ENCODE results near the gene TRAF6.

- TF ChIP-seq, protein P1, sequence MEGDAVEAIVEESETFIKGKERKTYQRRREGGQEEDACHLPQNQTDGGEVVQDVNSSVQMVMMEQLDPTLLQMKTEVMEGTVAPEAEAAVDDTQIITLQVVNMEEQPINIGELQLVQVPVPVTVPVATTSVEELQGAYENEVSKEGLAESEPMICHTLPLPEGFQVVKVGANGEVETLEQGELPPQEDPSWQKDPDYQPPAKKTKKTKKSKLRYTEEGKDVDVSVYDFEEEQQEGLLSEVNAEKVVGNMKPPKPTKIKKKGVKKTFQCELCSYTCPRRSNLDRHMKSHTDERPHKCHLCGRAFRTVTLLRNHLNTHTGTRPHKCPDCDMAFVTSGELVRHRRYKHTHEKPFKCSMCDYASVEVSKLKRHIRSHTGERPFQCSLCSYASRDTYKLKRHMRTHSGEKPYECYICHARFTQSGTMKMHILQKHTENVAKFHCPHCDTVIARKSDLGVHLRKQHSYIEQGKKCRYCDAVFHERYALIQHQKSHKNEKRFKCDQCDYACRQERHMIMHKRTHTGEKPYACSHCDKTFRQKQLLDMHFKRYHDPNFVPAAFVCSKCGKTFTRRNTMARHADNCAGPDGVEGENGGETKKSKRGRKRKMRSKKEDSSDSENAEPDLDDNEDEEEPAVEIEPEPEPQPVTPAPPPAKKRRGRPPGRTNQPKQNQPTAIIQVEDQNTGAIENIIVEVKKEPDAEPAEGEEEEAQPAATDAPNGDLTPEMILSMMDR (conservative IDR thresholded peaks at IDR 0.05; ENCODE audit: low read depth in 2 of 2): no peak
- TF ChIP-seq JUNB (IDR thresholded peaks at IDR 0.05; ENCODE audit: unreplicated experiment) (no peak), EZH2 (IDR thresholded peaks at IDR 0.05; ENCODE audit: low read depth, unreplicated experiment) (no peak), POLR2AphosphoS5 (IDR thresholded peaks at IDR 0.05; ENCODE audit: low read depth) (no peak), CREB1 (CRISPR knock-in tag; IDR thresholded peaks at IDR 0.05; ENCODE audit: low read depth) (no peak), ZNF114 (CRISPR knock-in tag; IDR thresholded peaks at IDR 0.05) (no peak), ZNF331 (CRISPR knock-in tag; IDR thresholded peaks at IDR 0.05; ENCODE audit: low read depth) (no peak), EZH2phosphoT487 (IDR thresholded peaks at IDR 0.05; ENCODE audit: unreplicated experiment) (no peak)
- TF ChIP-seq, protein P2, sequence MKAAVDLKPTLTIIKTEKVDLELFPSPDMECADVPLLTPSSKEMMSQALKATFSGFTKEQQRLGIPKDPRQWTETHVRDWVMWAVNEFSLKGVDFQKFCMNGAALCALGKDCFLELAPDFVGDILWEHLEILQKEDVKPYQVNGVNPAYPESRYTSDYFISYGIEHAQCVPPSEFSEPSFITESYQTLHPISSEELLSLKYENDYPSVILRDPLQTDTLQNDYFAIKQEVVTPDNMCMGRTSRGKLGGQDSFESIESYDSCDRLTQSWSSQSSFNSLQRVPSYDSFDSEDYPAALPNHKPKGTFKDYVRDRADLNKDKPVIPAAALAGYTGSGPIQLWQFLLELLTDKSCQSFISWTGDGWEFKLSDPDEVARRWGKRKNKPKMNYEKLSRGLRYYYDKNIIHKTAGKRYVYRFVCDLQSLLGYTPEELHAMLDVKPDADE (IDR thresholded peaks at IDR 0.05): no peak
Observed at GRCh38 chr11:36530840-36531239, 20.8 kb upstream of the TRAF6 start.

Data from GM23338 (cell line).